ENCODE measurements around the gene SMIM26.

The SMIM26 gene

GRCh38 chr20:18587665-18588573 is 20.7 kb downstream of the SMIM26 start, which contains the start of gene DTD1:
DTD1 (plus strand) TSS chr20:18588054; CDS start chr20:18588073, 19 bp downstream.
- DNase-seq: peak; percentile 84

GRCh38 chr20:18588574-18588933 is 21.3 kb downstream of the SMIM26 start:
- DNase-seq: no peak

DNA sequence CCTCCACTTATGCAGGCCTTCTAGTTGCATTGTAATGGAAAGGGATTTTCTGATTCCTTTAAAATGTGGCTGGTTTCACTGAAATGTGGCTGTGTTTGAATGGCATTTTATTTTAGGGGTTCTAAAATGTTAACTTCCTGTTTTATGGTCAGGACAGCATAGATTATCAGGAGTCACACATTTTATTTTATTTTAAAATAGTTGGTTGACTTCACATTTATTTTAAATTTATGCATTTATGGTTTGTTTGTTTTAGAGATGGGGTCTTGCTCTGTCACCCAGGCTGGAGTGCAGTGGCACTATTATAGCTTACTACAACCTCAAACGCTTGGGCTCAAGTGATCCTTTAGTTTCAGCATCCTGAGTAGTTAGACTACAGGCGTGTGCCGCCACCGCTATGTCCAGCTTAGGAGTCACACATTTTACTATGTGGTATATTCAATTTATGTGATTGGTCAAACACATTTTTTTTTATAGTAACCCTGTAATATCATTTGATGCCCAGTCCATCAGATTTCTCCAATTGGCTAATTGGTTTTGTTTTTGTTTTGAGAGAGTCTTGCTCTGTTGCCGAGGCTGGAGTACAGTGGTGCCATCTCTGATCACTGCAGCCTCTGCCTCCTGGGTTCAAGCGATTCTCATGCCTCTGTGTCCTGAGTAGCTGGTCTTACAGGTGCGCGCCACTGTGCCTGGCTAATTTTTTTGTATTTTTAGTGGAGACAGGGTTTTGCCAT is 22.9 kb downstream of the SMIM26 start:
- no peak for DNase-seq

DNA sequence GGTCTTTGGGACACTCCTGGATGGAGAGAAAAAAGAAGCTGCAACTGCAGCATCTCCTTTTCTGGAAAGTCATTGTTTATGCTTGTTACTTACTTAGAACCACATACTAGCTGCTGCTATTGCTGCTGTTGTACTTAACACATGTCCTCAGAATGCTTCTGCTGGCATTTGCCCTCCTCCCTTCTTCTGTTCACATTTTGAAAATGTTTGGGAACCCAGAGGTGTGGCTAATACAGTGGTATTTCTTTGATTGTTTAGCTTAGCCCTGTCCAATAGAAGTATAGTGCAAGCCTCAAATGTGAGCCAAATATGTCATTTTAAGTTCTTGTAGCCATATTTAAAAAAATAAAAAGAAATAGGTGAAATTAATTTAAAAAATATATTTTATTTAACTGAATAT is 29.0 kb downstream of the SMIM26 start:
- DNase-seq: no peak

DNA sequence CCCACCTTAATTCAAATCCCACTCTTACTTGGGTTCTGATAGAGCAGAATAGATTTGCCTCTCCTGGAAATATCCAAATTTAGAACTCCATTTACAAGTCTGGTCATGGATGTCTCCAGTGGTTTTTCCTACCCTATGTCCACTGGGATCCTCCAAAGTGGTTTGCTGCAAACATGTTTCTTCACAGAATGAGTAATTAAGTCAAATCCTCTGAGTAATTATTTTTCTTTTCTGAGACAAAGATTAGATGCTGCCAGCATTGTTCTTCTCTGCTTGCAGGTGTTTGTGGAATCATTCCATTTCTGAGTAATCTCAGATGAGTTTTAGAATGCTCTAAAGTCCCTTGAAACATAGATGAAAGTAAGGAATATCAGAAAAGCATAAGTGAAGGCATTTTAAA is 42.5 kb downstream of the SMIM26 start:
- DNase-seq: no peak

DNA sequence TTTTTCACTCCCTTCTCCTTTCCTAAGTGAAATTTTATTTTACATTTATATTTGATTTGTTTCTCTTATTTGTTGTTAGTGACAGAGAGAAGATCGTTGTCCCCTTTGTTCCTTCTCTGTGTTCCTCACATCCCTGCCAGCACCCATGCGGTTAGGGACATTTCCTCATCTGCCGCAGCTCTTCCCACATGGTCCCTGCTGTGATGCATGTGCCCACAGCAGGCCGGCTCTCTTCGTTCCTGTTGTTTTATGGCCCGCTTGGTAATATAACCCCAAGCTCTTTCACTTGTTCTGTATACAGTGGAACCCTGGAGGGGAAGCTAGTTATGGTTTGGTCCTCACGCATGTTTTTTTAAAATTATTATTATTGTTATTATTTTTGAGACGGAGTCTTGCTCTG is 44.3 kb downstream of the SMIM26 start:
- DNase-seq: no peak

DNA sequence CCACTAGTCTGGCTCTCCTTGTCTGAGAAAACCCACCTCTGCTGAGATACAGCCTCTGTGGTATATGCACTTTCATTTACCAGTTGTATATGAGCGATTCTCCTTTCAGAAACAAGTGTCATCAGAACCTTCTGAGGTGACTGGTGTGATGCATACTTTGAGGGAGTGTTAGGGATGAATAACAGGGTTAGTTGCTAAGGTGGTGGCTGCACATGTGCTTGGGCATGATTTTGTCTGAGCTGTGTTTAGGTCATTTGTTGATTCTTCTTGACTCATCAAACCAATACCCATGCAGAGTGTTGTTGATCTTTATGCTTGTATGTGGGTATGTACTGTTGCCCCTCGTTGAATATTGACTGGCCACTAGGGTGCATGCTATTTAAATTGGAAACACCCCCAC is 46.3 kb downstream of the SMIM26 start:
- DNase-seq: no peak

DNA sequence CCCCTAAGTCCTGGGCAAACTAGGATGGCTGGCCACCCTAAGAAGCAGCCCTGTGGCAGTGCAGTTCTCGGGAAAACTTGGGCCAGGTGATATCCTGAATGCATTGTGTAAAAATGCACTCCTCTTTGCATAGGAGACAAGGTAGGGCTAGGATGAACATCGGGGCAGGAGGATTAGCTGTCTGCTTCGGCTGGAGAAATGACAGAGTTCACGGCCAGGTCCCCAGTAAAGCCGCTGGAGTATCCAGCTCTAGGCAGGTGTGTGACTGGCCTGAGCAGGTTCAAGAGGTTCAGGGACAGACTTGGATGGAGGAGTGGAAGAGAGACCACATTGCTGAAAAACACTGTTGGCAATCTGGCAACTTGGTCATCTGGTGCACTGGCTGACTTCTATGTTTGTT is 47.0 kb downstream of the SMIM26 start:
- DNase-seq: no peak

DNA sequence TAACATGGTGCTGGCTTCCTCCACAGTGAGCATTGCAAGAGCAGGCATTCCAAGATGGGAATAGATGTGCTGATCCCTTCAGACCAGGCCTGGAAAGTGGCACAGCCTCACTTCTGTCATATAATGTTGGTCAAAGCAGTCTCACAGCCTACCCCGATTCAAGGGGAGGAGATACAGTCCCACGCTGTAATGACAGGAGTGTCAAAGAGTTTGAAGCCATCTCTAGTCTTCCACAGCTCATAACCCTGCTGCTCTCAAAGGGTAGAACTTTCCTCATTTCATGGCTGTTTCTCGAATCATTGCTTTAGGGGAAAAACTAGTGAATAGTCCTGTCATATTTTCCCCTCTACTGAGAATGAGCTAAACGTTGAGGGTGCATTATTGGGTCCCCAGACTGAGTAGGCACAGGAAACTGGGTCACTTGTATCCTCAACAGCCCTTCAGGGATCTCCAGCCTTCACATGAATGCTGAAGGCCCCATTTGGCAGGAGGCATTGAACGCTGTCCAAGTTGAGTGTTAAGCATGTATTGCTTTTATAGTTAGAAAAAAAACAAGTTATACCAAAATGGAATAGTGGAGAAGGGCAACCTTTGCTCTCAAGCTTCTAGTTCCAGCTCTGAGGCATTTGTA is 47.9 kb downstream of the SMIM26 start:
- DNase-seq: no peak
